ENCODE data around the gene PDE8B. TPM values are rescaled to one million over a fixed set of nuclear protein-coding genes. Genes with fewer than 3 reads are reported as not detected.
"Not testable (repeated sequence)": the region's sequence is repeated elsewhere in the genome, so short reads cannot be mapped to it uniquely, and the experiment has no call there.

The PDE8B gene
- total RNA-seq, 1 experiment from 2014 or later: 1.9 TPM

DNA sequence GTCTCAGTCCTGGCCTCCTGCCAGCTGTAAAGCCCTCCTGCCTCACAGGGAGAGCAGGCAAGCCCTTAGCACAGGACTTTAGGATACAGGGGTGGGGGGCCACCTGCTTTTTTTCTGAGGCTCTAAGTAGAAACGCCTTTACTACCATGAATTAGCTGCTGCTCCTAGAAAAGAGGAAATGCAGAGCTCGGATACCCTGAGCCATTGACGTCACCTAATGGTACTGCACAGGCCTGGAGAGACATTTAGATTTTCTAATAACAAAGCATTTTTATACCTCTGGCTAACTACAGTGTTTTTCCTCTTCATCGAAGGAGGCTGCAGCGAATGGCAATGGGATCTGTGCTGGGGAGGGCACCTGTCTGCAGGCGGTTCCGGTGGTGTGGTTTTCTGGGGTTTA lies 144.6 kb downstream of the PDE8B start:
- no peak for DNase-seq (ENCODE audit: extremely low read depth, low read depth)

DNA sequence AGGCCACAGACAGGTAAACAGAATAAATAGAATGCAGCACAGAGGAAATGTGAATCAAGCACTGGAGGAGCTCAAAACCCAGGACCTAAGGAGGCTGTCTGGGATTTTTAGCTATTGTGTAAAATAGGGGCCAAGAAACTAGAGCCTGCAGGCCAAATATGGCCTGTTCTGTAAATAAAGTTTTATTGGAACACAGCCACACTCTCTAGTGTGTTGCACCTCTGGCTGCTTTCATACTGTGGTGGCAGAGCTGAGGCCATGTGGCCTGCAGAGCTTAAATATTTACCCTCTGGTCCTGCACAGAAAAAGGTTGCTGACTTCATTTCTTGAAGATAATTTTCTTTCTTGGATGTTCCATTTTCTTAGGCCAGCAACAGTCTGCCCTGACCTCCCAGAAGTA lies 145.3 kb downstream of the PDE8B start:
- DNase-seq (ENCODE audit: extremely low read depth, low read depth): no peak

DNA sequence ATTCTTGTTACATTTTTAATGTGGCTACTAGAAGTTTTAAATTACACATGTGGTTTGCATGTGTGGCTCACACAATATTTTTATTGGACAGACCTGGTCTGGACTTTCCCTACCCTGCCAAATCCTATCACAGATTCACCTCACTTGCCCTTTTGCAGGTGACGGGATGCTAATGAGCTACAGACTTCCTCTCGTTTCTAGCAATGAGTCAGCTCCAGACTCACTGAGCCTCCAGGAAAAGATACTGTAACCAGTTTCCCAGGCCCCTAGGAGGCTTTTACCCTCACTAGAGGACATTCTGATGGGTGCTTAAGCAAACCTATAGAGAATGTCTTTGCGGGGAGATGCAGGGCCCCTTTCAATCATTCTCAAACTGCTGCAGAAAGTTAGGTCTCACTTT lies 146.3 kb downstream of the PDE8B start:
- DNase-seq (ENCODE audit: extremely low read depth, low read depth): no peak

DNA sequence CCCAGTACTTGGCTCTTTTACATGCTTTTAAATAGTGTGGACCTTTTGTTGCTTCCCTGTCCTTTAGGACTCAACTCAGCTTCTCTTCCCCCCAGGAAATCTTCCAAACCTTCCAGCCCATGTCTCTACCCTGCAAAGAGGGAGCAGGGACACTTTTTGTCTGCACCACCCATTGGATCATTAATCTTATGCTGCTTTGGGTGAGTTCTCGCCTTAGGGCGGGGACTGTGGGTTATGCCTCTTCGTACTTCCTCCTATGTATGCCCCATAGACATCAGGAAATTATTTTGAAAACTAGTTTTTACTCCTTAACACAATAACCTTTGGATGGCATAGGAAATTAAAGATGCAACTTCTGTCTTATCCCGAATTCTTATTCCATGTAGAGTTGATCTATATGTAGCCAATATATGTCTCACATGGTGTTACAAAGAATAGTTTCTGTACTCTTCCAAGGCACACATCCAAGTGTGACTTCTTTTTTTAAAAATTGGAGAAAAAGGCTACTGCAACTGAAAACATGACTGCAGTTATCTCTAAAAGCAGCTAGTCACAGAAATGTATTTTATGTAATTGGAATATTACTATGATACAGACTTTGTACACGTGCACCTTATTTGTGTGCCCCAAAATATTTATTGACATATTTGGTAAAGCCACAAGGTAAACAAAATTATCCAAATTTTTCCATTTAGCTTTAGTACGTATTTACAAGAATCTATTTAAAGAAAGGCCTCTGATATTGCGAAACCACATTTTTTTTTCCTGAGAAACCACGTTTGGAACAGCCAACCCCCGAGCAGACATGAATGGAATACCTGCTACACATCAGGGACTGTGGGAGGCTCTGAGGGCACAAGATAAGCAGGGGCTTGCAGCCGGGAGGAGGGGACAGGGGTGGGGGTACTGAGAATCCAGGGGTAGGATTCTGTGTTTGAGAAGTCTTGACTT lies 148.1 kb downstream of the PDE8B start:
- DNase-seq (ENCODE audit: extremely low read depth, low read depth): no peak

DNA sequence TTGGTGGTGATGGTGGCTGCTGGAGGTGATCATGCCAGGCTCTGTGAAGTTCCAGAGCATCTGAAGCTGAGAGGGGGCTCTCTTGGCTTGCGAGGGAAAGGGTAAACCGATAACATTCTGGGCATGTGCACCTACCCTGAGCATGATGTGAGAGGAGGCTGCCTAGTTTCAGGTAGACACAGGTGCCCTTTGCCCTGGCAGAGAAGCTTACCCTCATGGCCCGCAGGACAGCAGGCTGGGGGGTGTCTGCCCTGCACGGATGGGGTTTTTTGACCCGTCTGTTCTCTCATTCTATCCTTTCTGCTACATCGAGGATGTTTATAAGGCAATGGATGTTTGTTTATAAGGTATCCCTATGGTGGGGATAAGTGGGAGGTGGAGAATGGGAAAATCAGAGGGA lies 148.8 kb downstream of the PDE8B start:
- DNase-seq (ENCODE audit: extremely low read depth, low read depth): no peak

DNA sequence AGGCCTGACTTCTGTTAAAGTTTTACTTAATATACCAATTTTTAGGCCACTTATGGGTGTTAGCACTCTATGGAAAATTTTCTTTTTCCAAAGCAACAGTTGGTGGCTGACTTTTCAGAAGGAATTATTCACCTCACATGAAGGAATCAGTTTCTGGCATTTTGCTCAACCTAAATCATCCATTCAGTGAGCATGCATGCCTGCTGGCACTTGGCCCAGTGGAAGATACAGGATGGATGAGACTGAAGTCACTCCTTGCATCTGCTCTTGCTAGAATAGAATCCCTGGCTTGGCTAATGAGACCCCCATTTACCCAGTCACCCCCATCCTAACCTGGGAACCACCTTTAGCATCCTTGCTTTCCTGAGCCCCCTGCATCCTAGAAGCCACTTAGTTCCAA lies 149.9 kb downstream of the PDE8B start:
- no peak for DNase-seq (ENCODE audit: extremely low read depth, low read depth)

DNA sequence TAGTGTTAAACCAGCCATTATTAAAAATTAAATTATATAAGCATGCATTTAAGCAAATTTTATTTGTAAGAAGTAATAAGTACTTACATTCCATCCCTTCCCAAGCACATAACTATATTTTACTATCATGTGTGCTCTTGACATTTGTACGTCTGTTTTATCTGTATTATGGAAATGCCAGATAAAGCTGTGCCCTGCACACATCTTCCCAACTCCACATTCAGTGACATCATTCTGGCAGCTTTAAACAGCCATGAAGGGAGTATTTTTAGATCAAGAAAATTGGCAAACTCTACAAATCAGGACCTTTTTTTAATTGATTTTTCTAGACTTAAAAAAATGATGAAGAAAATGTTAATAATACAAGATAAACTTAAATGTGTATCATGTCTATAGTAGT lies 150.5 kb downstream of the PDE8B start:
- no peak for DNase-seq (ENCODE audit: extremely low read depth, low read depth)

DNA sequence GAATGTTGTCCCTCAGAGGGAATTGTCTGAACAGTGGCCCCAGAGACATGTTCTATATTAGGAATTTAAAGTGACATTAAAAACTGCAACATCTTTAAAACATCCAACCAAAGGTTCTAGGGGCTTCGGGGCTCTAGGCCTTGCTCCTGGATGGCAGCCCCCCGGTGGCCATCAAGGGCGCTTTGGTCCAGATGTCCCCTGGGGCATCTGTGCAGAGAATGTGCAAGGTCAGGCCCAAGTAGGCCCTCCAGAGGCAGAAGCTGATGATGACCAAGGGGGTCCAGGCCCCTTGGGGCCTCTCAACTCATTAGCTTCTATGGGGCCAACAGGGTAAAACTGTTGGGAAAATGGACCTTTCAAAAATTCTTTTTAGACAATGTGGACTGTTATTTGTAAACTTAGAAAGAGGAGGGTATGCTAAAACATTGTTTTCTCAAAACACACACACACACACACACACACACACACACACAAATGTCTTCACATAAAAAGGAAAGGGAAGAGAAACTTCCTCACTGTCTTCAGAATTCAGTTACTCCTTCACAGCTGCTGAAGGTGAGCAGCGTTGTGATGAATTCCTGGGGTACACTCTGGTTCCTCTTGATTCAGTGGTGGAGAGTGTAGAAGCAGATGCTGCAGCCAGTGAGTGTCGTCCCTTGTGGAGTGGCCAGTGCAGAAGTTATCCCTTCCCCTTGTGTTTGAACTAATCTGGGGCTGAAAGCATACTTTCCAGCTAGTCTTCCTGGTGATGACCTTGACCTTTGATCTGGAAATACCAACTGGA lies 156.4 kb downstream of the PDE8B start:
- DNase-seq (ENCODE audit: extremely low read depth, low read depth): no peak

DNA sequence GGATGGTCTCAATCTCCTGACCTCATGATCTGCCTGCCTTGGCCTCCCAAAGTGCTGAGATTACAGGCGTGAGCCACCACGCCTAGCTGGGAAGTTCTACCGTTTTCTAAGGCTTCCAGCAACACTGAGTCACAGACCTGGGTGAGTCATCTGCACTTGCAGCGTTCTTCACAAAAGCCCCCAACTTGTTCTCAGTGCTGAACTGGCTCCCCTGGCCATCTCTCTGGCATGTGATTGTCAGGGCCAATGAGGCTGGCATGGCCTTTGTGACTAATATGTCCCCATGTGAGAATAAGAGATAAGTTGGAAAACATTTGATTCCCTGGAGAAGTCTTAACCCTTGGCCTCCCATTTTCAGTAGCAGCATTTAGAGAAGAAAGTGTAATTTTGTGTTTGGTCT lies 157.3 kb downstream of the PDE8B start:
- no peak for DNase-seq (ENCODE audit: extremely low read depth, low read depth)

DNA sequence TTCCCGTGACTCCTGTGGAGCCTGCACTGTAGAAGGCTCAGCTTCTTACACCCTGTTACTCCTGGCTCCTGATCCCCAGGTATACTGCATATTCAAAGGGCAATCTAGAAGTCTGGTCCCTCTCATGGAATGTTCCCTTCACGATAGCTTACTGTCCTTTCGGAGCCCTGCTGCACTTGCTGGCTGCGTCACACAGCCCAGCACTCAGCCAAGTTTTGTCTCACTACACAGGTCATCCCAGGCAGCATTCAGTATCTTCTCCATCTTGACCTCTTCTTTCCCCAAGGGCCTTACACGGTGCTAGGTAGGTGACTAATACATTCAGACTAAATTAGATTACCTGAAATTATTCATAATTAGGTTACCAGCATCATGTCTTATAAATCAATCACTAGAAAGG lies 157.9 kb downstream of the PDE8B start:
- no peak for DNase-seq (ENCODE audit: extremely low read depth, low read depth)

DNA sequence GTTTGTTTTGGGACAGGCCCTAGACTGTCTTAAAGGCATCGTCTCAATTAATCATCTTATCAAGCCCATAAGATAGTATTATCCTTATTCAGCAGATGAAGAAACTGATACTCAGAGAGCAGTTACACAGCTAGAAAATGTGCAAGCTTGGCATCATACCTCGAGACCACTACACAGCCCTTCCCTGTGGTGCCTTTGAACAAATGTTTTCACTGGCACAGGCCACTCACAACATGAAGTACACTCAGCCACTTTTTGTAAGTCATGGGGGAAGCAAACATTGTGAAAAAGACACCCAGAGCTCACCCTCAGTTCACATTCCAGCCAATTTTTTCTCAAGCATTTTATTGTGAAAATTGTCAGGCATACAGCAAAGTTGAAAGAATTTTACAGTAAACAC lies 159.1 kb downstream of the PDE8B start:
- DNase-seq (ENCODE audit: extremely low read depth, low read depth): no peak

DNA sequence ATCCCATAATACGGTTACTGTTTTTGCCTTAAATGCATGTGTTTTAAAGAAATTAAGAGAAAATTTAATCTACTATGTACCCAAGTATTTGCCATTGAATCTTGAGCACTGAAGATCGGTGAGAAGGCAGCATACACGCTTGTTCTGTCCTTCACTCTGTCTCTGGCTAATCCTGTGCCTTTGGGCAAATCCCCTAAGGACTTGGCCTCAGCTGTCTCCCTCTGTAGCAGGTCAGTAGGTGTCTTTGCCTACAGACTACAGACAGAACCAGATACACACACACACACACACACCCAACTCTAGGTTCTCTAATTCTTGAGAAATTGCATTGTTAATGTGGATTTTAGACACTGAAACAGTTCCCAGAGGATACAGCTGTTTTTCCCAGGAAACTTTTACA lies 164.2 kb downstream of the PDE8B start:
- DNase-seq (ENCODE audit: extremely low read depth, low read depth): no peak

DNA sequence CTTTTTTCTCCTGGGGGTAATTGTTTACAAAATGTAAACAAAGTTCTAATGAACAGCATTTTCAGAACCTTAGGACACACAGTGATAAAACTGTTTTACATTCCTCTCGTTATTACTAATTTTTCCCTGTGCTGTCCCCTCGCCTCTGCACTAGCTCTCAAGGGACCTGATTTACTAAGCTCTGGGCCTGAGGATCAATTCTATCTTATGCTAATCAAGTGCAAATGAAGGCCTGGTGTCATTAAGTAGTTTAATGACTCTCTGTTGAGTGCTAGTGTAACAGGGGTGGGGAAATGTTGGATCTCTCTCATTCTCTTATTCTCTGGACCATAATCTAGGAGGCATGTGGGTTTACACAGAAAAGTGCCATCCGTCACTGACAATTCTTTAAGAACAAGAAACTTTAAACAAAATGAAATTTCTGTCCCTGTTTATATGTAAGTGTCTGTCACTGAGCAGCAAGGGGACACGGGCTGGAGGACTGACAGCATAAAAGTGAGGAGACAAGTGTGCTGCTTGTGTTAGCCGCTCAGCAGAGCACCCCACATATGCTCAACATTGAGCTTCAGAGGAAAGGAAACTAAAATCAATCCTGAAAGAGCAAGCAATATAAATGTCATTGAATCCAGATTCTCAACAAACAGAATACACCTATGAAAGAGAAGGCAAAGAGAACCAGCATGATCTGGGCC lies 166.3 kb downstream of the PDE8B start:
- DNase-seq (ENCODE audit: extremely low read depth, low read depth): no peak

DNA sequence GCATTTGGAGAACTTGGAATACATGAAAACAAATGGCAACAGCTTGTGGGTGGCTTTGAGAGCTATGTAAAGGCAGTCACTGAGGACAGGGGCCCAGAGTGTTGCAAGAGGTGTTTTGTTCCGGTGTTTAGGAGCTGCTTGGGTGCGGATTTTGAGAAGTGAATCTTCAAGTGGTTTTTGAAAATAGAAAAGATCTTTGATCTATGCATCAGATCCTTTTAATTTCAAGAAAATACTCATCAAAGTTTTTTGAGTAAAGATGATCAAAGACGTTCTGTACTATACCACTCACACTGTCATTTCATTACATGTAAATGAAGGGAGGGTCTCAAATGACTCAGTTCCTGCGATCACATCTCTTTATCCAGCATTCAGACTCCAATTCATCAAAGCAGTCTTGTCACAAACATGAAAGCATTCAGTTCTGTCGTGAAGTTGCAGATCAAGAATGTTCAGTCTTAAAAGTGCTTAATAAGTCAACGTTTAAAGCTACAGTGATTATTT lies 169.1 kb downstream of the PDE8B start:
- no peak for DNase-seq (ENCODE audit: extremely low read depth, low read depth)

DNA sequence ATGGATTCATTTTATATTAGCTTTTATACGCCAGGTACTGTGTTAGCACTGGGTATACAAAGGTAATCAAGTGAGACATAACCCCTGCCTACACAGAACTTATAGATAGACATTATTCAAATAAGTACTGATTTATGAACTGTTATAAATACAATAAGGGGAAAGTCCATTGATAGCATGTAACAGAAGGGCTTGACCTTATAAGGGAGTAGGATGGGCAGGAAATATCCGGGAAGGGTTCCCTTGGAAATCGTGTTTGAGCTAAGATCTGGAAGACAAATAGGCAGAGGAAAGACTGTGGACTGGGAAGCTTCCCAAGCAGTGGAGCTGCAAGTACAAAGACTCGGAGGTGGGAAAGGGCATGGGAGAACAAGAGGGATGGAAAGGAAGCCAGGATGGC lies 170.2 kb downstream of the PDE8B start:
- no peak for DNase-seq (ENCODE audit: extremely low read depth, low read depth)

DNA sequence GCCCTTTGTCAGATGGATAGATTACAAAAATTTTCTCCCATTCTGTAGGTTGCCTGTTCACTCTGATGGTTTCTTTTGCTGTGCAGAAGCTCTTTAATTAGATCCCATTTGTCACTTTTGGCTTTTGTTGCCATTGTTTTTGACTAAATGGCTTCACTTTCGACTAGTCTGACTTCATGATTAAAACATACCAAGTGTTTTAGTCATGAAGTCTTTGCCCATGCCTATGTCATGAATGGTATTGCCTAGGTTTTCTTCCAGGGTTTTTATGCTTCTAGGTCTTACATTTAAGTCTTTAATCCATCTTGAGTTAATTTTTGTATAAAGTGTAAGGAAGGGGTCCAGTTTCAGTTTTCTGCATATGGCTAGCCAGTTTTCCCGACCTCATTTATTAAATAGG lies 172.9 kb downstream of the PDE8B start:
- DNase-seq (ENCODE audit: extremely low read depth, low read depth): not testable (repeated sequence)

DNA sequence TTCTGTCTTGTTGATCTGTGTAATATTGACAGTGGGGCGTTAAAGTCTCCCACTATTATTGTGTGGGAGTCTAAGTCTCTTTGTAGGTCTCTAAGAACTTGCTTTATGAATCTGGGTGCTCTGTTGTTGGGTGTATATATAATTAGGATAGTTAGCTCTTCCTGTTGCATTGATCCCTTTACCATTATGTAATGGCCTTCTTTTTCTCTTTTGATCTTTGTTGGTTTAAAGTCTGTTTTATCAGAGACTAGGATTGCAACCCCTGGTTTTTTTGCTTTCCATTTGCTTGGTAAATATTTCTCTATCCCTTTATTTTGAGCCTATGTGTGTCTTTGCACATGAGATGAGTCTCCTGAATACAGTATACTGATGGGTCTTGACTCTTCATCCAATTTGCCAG lies 175.9 kb downstream of the PDE8B start:
- not testable (repeated sequence) for DNase-seq (ENCODE audit: extremely low read depth, low read depth)

DNA sequence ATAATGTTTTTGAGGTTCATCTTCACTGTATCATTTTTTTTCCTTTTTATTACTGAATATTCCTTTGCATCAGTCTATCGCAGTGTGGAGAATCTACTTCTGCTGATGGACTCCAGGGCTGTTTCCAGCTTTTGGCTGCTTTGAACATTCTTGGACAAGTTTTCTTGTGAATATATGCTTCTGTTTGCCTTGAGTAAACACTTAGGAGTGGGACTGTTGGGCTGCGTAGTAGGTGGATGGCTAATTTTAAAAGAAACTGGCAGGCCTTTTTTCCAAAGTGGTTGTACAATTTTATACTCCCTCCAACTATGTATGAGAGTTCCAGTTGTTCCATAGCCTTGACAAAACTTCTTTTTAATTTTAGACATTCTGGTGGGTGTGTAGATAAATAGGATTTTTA lies 179.3 kb downstream of the PDE8B start:
- DNase-seq (ENCODE audit: extremely low read depth, low read depth): no peak

DNA sequence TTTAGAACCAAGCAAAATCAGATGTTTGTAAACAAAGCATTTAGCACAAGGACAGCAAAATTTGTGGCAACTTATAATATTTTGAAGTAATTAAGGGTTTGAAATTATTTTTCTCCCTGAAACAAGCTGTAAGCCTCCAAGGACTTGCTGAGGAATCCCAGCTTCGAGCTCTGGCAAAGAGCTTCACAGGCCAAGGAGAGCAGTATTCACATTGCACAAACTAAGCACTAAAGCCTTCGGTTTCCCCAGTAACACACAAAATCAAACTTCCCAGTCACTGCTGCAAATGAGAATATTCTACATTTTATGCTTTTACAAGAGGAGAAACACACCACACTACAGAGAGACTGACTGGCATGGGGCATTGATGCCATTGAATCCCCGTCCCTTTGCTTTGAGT lies 179.7 kb downstream of the PDE8B start:
- no peak for DNase-seq (ENCODE audit: extremely low read depth, low read depth)

DNA sequence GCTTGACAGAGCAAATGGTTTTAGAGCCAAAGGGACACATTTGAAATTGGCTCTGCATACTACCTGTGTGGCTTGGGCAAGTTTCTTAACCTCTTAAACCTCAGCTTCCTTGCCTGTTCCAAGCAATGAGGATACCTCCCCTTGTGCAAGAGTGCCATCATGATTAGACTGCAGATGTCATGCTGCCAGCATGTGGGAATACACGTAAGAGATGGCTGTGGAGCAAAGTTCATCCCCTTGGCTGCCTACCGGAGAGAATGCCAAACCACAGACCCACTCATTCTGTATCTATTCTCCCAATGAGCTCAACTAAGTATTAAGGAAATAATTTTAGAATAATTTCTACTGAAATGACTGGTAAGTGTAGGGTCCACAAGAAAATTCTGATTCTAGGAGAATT lies 180.3 kb downstream of the PDE8B start:
- DNase-seq (ENCODE audit: extremely low read depth, low read depth): no peak

DNA sequence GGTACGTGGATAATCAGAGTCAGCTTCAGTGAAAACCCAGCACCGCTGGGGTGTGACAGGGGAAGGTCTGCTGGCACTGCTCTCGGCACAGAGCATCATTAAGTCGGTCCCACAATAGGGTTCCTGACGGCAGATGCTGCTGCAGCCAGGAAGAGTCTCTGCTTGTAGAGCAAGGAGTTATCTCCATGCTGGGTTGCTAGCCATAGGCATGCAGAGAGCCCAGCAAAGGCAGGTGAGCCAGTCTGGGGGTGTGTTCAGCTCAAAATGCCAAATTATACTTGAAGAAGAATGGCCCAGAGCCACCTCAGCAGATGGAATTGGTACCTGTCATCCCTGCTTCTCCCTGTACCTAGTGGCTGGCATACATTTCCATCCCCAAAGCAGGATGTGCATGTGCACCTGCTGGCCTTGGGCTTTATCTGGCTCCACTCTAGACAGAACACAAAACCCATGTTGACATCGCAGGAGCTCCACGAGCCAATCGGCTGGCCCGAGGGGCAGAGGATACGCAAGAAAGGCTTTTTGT lies 180.8 kb downstream of the PDE8B start:
- DNase-seq (ENCODE audit: extremely low read depth, low read depth): no peak

All from NCI-H460 (cell line).